ENCODE data around the gene RANBP1. TPM values are rescaled to one million over a fixed set of nuclear protein-coding genes. Genes with fewer than 3 reads are reported as not detected.
A peak's percentile ranks its signal among the peaks of the same experiment; 100 is the strongest.

RANBP1 gene
- total and polyA plus RNA-seq, 9 of the 15 experiments (the other 6 are each of a cell fraction or from before 2014, with no cell fraction given), result 162 to 2,891 (median 1,289) TPM

DNA sequence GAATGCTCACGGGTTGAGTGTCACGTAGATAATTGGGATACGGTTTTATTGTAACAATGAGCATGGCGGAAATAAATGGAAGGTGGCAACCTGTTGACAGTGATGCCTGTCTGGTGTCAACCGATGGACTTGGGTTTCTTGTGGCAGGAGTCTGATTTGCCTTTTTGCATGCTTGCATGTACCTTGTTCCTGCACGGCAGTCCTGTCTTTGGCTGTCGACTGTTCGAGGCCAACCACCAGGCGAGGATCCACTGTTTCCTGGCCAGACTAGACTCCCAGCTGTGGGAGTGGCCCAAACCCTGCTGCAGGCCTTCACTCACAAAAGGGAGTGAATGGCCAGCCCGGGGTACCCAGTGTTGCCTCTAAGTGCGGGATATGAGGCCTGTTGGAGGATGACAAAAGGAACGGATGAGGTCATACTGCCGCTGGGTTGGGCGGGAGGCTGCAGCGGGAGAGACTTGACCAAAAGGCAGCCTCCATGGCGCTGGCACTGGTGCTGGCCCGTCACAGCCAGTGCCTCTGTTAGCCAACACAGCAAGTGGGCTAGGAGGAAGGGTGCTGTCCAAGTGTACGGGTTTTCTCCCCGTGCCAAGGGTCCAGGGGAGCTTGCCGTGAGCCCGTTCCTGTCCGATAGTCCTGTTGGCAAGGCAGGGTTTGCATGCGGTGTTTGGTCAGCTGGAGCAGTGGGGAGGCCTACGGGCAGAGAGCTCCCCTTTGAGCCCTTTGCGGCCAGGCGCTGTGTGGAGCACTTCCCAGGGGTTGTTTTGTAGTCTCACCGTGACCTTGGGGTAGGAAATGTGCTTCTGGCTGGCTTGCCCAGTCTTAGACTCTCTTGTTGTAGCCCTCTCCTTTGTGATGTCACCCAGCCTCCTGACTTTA lies 34.9 kb upstream of the RANBP1 start (continued):
- TF ChIP-seq, protein P1, sequence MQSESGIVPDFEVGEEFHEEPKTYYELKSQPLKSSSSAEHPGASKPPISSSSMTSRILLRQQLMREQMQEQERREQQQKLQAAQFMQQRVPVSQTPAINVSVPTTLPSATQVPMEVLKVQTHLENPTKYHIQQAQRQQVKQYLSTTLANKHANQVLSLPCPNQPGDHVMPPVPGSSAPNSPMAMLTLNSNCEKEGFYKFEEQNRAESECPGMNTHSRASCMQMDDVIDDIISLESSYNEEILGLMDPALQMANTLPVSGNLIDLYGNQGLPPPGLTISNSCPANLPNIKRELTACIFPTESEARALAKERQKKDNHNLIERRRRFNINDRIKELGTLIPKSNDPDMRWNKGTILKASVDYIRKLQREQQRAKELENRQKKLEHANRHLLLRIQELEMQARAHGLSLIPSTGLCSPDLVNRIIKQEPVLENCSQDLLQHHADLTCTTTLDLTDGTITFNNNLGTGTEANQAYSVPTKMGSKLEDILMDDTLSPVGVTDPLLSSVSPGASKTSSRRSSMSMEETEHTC (IDR thresholded peaks at IDR 0.05), result no peak
- TF ChIP-seq ZSCAN32 (CRISPR knock-in tag; IDR thresholded peaks at IDR 0.05) (0 out of 2 replicates have a peak, but pooled peaks have one; percentile 57), TAF1 (IDR thresholded peaks at IDR 0.05; ENCODE audit: control insufficient read depth, extremely low read depth, insufficient read depth, low read length, severe bottlenecking) (no peak), NUFIP1 (IDR thresholded peaks at IDR 0.05; ENCODE audit: partially characterized antibody) (no peak), EZH2 (IDR thresholded peaks at IDR 0.05; ENCODE audit: borderline replicate concordance, low read depth, low read length) (peak; percentile 76; the same call in 1 of the 2 replicates), ZBTB49 (CRISPR knock-in tag; IDR thresholded peaks at IDR 0.05; ENCODE audit: borderline replicate concordance) (no peak), GATA2 (CRISPR knock-in tag; IDR thresholded peaks at IDR 0.05) (no peak), ZNF77 (CRISPR knock-in tag; IDR thresholded peaks at IDR 0.05) (no peak), NEUROD1 (IDR thresholded peaks at IDR 0.05; ENCODE audit: borderline replicate concordance, low read depth, low read length, partially characterized antibody) (no peak), FIP1L1 (IDR thresholded peaks at IDR 0.05; ENCODE audit: low read depth, low read length, poor library complexity, severe bottlenecking) (no peak), HOXB6 (CRISPR knock-in tag; IDR thresholded peaks at IDR 0.05; ENCODE audit: borderline replicate concordance) (peak; percentile 9; the same call in 1 of the 2 replicates), SREBF2 (CRISPR knock-in tag; IDR thresholded peaks at IDR 0.05) (no peak), EHMT2 (IDR thresholded peaks at IDR 0.05) (no peak), ZNF277 (CRISPR knock-in tag; IDR thresholded peaks at IDR 0.05; ENCODE audit: borderline replicate concordance) (no peak), ZNF395 (CRISPR knock-in tag; IDR thresholded peaks at IDR 0.05) (no peak), NFE2L1 (tag; IDR thresholded peaks at IDR 0.05; ENCODE audit: borderline replicate concordance, low read depth) (no peak), PHTF2 (CRISPR knock-in tag; IDR thresholded peaks at IDR 0.05) (no peak)
- TF ChIP-seq, protein P2, sequence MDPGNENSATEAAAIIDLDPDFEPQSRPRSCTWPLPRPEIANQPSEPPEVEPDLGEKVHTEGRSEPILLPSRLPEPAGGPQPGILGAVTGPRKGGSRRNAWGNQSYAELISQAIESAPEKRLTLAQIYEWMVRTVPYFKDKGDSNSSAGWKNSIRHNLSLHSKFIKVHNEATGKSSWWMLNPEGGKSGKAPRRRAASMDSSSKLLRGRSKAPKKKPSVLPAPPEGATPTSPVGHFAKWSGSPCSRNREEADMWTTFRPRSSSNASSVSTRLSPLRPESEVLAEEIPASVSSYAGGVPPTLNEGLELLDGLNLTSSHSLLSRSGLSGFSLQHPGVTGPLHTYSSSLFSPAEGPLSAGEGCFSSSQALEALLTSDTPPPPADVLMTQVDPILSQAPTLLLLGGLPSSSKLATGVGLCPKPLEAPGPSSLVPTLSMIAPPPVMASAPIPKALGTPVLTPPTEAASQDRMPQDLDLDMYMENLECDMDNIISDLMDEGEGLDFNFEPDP (CRISPR knock-in tag; IDR thresholded peaks at IDR 0.05), result peak; percentile 90; the same call in 1 of the 2 replicates

Data from K562 (cell line).